ENCODE data around the gene CD164.

GRCh38 chr6:109331081-109331480, 51.2 kb downstream of the CD164 start:
- TF ChIP-seq U2AF2 (IDR thresholded peaks at IDR 0.05; ENCODE audit: low read depth, low read length) (no peak), CEBPB (IDR thresholded peaks at IDR 0.05; ENCODE audit: borderline replicate concordance, low read depth, low read length) (no peak), KLF13 (CRISPR knock-in tag; IDR thresholded peaks at IDR 0.05) (no peak), JUN (CRISPR knock-in tag; IDR thresholded peaks at IDR 0.05) (no peak), MIER3 (CRISPR knock-in tag; IDR thresholded peaks at IDR 0.05; ENCODE audit: borderline replicate concordance) (no peak), ARNT (IDR thresholded peaks at IDR 0.05) (no peak), CTCF (CRISPR knock-in tag; IDR thresholded peaks at IDR 0.05) (no peak), ZNF572 (CRISPR knock-in tag; IDR thresholded peaks at IDR 0.05) (no peak), ASH2L (IDR thresholded peaks at IDR 0.05; ENCODE audit: insufficient read length, low read depth, low read length) (no peak), RXRA (CRISPR knock-in tag; IDR thresholded peaks at IDR 0.05) (no peak), PHF8 (CRISPR knock-in tag; IDR thresholded peaks at IDR 0.05) (no peak)
- TF ChIP-seq, protein P1, sequence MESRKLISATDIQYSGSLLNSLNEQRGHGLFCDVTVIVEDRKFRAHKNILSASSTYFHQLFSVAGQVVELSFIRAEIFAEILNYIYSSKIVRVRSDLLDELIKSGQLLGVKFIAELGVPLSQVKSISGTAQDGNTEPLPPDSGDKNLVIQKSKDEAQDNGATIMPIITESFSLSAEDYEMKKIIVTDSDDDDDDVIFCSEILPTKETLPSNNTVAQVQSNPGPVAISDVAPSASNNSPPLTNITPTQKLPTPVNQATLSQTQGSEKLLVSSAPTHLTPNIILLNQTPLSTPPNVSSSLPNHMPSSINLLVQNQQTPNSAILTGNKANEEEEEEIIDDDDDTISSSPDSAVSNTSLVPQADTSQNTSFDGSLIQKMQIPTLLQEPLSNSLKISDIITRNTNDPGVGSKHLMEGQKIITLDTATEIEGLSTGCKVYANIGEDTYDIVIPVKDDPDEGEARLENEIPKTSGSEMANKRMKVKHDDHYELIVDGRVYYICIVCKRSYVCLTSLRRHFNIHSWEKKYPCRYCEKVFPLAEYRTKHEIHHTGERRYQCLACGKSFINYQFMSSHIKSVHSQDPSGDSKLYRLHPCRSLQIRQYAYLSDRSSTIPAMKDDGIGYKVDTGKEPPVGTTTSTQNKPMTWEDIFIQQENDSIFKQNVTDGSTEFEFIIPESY (CRISPR knock-in tag; IDR thresholded peaks at IDR 0.05), result no peak

Measured in HepG2 (cell line).